SU-DHL-6 (cell line): Measurements from ENCODE around the gene SEC14L5.
"Not testable (repeated sequence)": the region's sequence is repeated elsewhere in the genome, so short reads cannot be mapped to it uniquely, and the experiment has no call there.

Experiments used
- H2AFZ ChIP-seq: fragments of 200-600 bp; sonication (generic); 2 replicates; pipeline ENCODE4 v1.6.1; 2014; ENCODE audit warnings: low read depth, mild to moderate bottlenecking, moderate library complexity, mixed read lengths, antibody characterized with exemption, low read length; ENCODE audit not compliant: severe bottlenecking
- H3F3A ChIP-seq: fragments of 200-600 bp; shearing (Covaris generic); 2 replicates; pipeline ENCODE4 v1.6.0; 2016; ENCODE audit warnings: antibody characterized with exemption, mild to moderate bottlenecking; ENCODE audit not compliant: insufficient read depth
- H3K27ac ChIP-seq: fragments of 200-600 bp; sonication (generic); 2 replicates; pipeline ENCODE4 v1.5.1; 2016; ENCODE audit warnings: low read depth, mild to moderate bottlenecking, low read length, moderate library complexity, mixed read lengths
- H3K27me3 ChIP-seq: fragments of 200-600 bp; sonication (generic), shearing (Covaris generic); 2 replicates; pipeline ENCODE4 v1.6.0; 2014; ENCODE audit warnings: mild to moderate bottlenecking, low read length
- H3K36me3 ChIP-seq: fragments of 200-600 bp; sonication (generic); 2 replicates; pipeline ENCODE4 v1.6.1; 2014; ENCODE audit warnings: mild to moderate bottlenecking, low read length, mixed read lengths
- H3K4me2 ChIP-seq: fragments of 300-600, 200-600 bp; shearing (Covaris generic), sonication (generic); 2 replicates; pipeline ENCODE4 v1.6.0; 2014; ENCODE audit warnings: low read length, low read depth, mild to moderate bottlenecking; ENCODE audit not compliant: poor library complexity, severe bottlenecking
- H3K4me3 ChIP-seq: fragments of 200-600 bp; sonication (generic); 2 replicates; pipeline ENCODE4 v1.5.1; 2014; ENCODE audit warnings: antibody characterized with exemption, low read length, mild to moderate bottlenecking, mixed read lengths; ENCODE audit not compliant: insufficient read depth, poor library complexity, severe bottlenecking
- H3K79me2 ChIP-seq: fragments of 200-600 bp; sonication (generic); 2 replicates; pipeline ENCODE4 v1.6.1; 2014; ENCODE audit warnings: mild to moderate bottlenecking, low read length, moderate library complexity; ENCODE audit not compliant: insufficient read depth
- H3K9ac ChIP-seq: fragments of 200-600 bp; sonication (generic); 2 replicates; pipeline ENCODE4 v1.7.0; 2014; ENCODE audit warnings: mild to moderate bottlenecking, low read length
- H3K9me2 ChIP-seq: fragments of 200-600 bp; sonication (generic); replicated peaks from 2 replicates; pipeline ENCODE4 v1.6.1; 2014; ENCODE audit warnings: low read length; ENCODE audit not compliant: insufficient read depth
- H3K9me3 ChIP-seq: fragments of 200-600 bp; sonication (generic); 2 replicates; pipeline ENCODE4 v1.6.1; 2014; ENCODE audit warnings: low read length, mixed read lengths; ENCODE audit not compliant: insufficient read depth
- H4K20me1 ChIP-seq: fragments of 200-600 bp; sonication (generic); 2 replicates; pipeline ENCODE4 v1.6.1; 2014; ENCODE audit warnings: low read depth, mild to moderate bottlenecking, antibody characterized with exemption, low read length, moderate library complexity, mixed read lengths
- CTCF ChIP-seq: fragments of 200-600 bp; sonication (generic); IDR thresholded peaks from one replicate; pipeline ENCODE4 v1.5.1; 2017; ENCODE audit warnings: antibody characterized with exemption, mild to moderate bottlenecking, low read length, moderate library complexity; ENCODE audit not compliant: insufficient read depth, poor library complexity, severe bottlenecking
- EZH2phosphoT487 ChIP-seq: fragments of 200-600 bp; sonication (generic), shearing (Covaris generic); conservative IDR thresholded peaks from 2 replicates; pipeline ENCODE4 v1.6.1; 2018; ENCODE audit warnings: mild to moderate bottlenecking, antibody characterized with exemption, low read length, moderate library complexity, mixed read lengths

The SEC14L5 gene

GRCh38 chr16:4949986-4950385, 8.1 kb upstream of the SEC14L5 start:
- no peak overlapping the region for H3K27ac ChIP-seq
- no peaks in the 10 kb centered on the region for H3K9me2 ChIP-seq
- no peaks in the 10 kb centered on the region for H3K36me3 ChIP-seq
- no peak for TF ChIP-seq EZH2phosphoT487
- TF ChIP-seq CTCF, result no peak
- no peak overlapping the region for H3K9ac ChIP-seq
- no peak overlapping the region for H3K4me2 ChIP-seq
- no peaks in the 10 kb centered on the region for H3K27me3 ChIP-seq
- no peak overlapping the region for H3K4me3 ChIP-seq
- H3K79me2 ChIP-seq, result no peaks in the 10 kb centered on the region
- no peaks in the 10 kb centered on the region for H4K20me1 ChIP-seq
- no peak overlapping the region for H2AFZ ChIP-seq
- H3F3A ChIP-seq, result no peaks in the 10 kb centered on the region
- no peaks in the 10 kb centered on the region for H3K9me3 ChIP-seq

GRCh38 chr16:4951583-4951982, 6.5 kb upstream of the SEC14L5 start:
- H3K4me2 ChIP-seq, H3K4me3 ChIP-seq, H3K79me2 ChIP-seq, H3K9me3 ChIP-seq, H3K27ac ChIP-seq, H4K20me1 ChIP-seq, H2AFZ ChIP-seq, H3K36me3 ChIP-seq, H3K9ac ChIP-seq, H3K9me2 ChIP-seq, H3F3A ChIP-seq, H3K27me3 ChIP-seq: not testable (repeated sequence)

GRCh38 chr16:4954714-4955113, 3.4 kb upstream of the SEC14L5 start:
- Histone ChIP-seq H3K79me2 (no peaks in the 10 kb centered on the region), H3K9me3 (no peaks in the 10 kb centered on the region), H3K27me3 (no peaks in the 10 kb centered on the region), H3K36me3 (no peaks in the 10 kb centered on the region), H2AFZ (no peak overlapping the region), H3K4me3 (no peak overlapping the region), H3K4me2 (no peak overlapping the region), H3F3A (no peaks in the 10 kb centered on the region), H3K9me2 (no peaks in the 10 kb centered on the region), H3K27ac (no peak overlapping the region), H3K9ac (no peak overlapping the region), H4K20me1 (no peaks in the 10 kb centered on the region)
- TF ChIP-seq EZH2phosphoT487 (no peak), CTCF (no peak)

GRCh38 chr16:4957420-4957719, 760 bp upstream of the SEC14L5 start:
- Histone ChIP-seq H3K4me2 (peak overlapping the region; percentile 55), H4K20me1 (no peaks in the 10 kb centered on the region), H3K27ac (no peak overlapping the region), H3K27me3 (no peaks in the 10 kb centered on the region), H3K9me3 (no peaks in the 10 kb centered on the region), H3K4me3 (peak overlapping the region; percentile 44), H3K9me2 (no peaks in the 10 kb centered on the region), H2AFZ (peak overlapping the region; percentile 66), H3K9ac (no peak overlapping the region), H3K79me2 (no peaks in the 10 kb centered on the region), H3K36me3 (no peaks in the 10 kb centered on the region), H3F3A (no peaks in the 10 kb centered on the region)
- TF ChIP-seq EZH2phosphoT487, result no peak
- TF ChIP-seq CTCF, result no peak
